Left lobe of liver (tissue), 2 donors: Measurements from ENCODE around the gene ISLR2. TPM values are rescaled to one million over a fixed set of nuclear protein-coding genes. Genes with fewer than 3 reads are reported as not detected.
"Not testable (repeated sequence)": the region's sequence is repeated elsewhere in the genome, so short reads cannot be mapped to it uniquely, and the experiment has no call there.

ENCODE experiments used
- ATAC-seq: fragments of 200-7000 bp; cut with Tn5 transposase; one replicate; pipeline ENCODE4 v1.9.1; 2020; ENCODE audit warnings: mild to moderate bottlenecking, moderate library complexity
- DNase-seq: peaks from one replicate; pipeline ENCODE4 v3.0.0-alpha.2; 2020; ENCODE audit warnings: low spot score
- total RNA-seq: library from RNA; stranded (reverse); gene quantifications from one replicate; pipeline ENCODE4 v1.2.1, GENCODE V29; 2021
- donor health status: DM: no; HTN: no; CAD: no; lungs with moderate emphysema.
- donor health status: DM: no; HTN: yes; CAD: no.

ISLR2 gene
- 0.30 TPM for total RNA-seq

GRCh38 chr15:74130155-74130848 is at the start of gene ISLR2:
ISLR2 (plus strand) TSS chr15:74130586; CDS start chr15:74132755, 2,169 bp downstream.
- no peak for DNase-seq
- no peak for ATAC-seq

GRCh38 chr15:74082450-74082849 is 47.9 kb upstream of the ISLR2 start, which contains the start of gene GOLGA6A:
GOLGA6A (minus strand) TSS chr15:74082550; CDS start chr15:74082509, 41 bp downstream.
- DNase-seq, ATAC-seq: not testable (repeated sequence)

GRCh38 chr15:74094567-74094966 is 35.8 kb upstream of the ISLR2 start:
- ATAC-seq, DNase-seq: not testable (repeated sequence)

- not testable (repeated sequence) for ATAC-seq, DNase-seq
Observed at GRCh38 chr15:74095610-74096009, 34.8 kb upstream of the ISLR2 start.

GRCh38 chr15:74096753-74097474 is 33.5 kb upstream of the ISLR2 start:
- peak; percentile 66 for ATAC-seq
- not testable (repeated sequence) for DNase-seq

- peak; percentile 97 for DNase-seq
- peak; percentile 83 for ATAC-seq
Observed at GRCh38 chr15:74099963-74100733, 30.2 kb upstream of the ISLR2 start.

- DNase-seq (no peak), ATAC-seq (no peak)
Observed at GRCh38 chr15:74108111-74108510, 22.3 kb upstream of the ISLR2 start.

- not testable (repeated sequence) for ATAC-seq, DNase-seq
Observed at GRCh38 chr15:74108611-74109010, 21.8 kb upstream of the ISLR2 start.

GRCh38 chr15:74109713-74110112 is 20.7 kb upstream of the ISLR2 start:
- ATAC-seq = no peak
- no peak for DNase-seq

GRCh38 chr15:74120426-74120825 is 10.0 kb upstream of the ISLR2 start:
- DNase-seq = no peak
- ATAC-seq = no peak

- DNase-seq = no peak
Observed at GRCh38 chr15:74121039-74121438, 9.3 kb upstream of the ISLR2 start.

GRCh38 chr15:74121858-74122257 is 8.5 kb upstream of the ISLR2 start:
- no peak for DNase-seq

More at GRCh38 chr15:74121039-74121438, 9.3 kb upstream of the ISLR2 start:
- no peak for ATAC-seq

GRCh38 chr15:74122403-74123130 is 7.8 kb upstream of the ISLR2 start:
- no peak for DNase-seq
- ATAC-seq = no peak

More at GRCh38 chr15:74121858-74122257, 8.5 kb upstream of the ISLR2 start:
- ATAC-seq = no peak

GRCh38 chr15:74123131-74123429 is 7.3 kb upstream of the ISLR2 start:
- ATAC-seq = no peak
- DNase-seq = no peak

GRCh38 chr15:74123658-74124057 is 6.7 kb upstream of the ISLR2 start:
- DNase-seq (no peak), ATAC-seq (no peak)

GRCh38 chr15:74124196-74124595 is 6.2 kb upstream of the ISLR2 start:
- no peak for ATAC-seq
- DNase-seq = no peak

GRCh38 chr15:74124759-74125158 is 5.6 kb upstream of the ISLR2 start:
- no peak for ATAC-seq

GRCh38 chr15:74127255-74127953 is 3.0 kb upstream of the ISLR2 start:
- peak; percentile 98 for ATAC-seq
- DNase-seq = peak; percentile 88

More at GRCh38 chr15:74124759-74125158, 5.6 kb upstream of the ISLR2 start:
- DNase-seq = no peak

- ATAC-seq = peak; percentile 39
- DNase-seq = no peak
Observed at GRCh38 chr15:74127954-74128784, 2.2 kb upstream of the ISLR2 start.
